Esophagus muscularis mucosa (tissue), 4 donors: ENCODE measurements around the gene THAP4.

ENCODE experiments used
- EP300 ChIP-seq: sonication (generic); formaldehyde crosslinking; IDR thresholded peaks from one replicate; pipeline ENCODE4 v1.6.1; 2017; ENCODE audit warnings: antibody characterized with exemption
- POLR2A ChIP-seq: fragments of 450-650 bp; IDR thresholded peaks from one replicate; pipeline ENCODE4 v1.6.1; 2017; ENCODE audit warnings: antibody characterized with exemption, moderate library complexity, mild to moderate bottlenecking, low read depth
- POLR2AphosphoS5 ChIP-seq, 2 donors: sonication (generic); formaldehyde crosslinking; IDR thresholded peaks; one replicate each; pipeline ENCODE4 v1.6.1; 2017; ENCODE audit warnings: antibody characterized with exemption in 2 of 2
- TF ChIP-seq, protein P1 (sequence below), 3 experiments: fragments of 200-600 bp in 2 of 3; fragments of 450-650 bp in 1 of 3; sonication (generic) in 2 of 3; IDR thresholded peaks; one replicate each; pipeline ENCODE4 v1.5.1; 2017 to 2019; ENCODE audit warnings: antibody characterized with exemption in 3 of 3, mild to moderate bottlenecking in 2 of 3, moderate library complexity in 1 of 3

DNA sequence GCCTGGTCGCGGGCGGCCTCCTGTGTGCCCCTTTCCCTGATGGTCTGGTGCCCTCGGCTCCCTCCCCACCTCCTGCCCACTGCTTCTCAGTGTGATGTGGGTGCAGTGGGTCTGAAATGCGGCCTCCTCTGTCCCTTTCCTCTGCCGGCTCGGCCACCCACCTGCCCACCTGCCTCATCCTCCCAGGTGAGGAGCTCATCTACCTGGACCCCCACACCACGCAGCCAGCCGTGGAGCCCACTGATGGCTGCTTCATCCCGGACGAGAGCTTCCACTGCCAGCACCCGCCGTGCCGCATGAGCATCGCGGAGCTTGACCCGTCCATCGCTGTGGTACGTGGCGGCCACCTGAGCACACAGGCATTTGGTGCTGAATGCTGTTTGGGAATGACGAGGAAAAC, 31.4 kb upstream of the THAP4 start:
- TF ChIP-seq, protein P1, sequence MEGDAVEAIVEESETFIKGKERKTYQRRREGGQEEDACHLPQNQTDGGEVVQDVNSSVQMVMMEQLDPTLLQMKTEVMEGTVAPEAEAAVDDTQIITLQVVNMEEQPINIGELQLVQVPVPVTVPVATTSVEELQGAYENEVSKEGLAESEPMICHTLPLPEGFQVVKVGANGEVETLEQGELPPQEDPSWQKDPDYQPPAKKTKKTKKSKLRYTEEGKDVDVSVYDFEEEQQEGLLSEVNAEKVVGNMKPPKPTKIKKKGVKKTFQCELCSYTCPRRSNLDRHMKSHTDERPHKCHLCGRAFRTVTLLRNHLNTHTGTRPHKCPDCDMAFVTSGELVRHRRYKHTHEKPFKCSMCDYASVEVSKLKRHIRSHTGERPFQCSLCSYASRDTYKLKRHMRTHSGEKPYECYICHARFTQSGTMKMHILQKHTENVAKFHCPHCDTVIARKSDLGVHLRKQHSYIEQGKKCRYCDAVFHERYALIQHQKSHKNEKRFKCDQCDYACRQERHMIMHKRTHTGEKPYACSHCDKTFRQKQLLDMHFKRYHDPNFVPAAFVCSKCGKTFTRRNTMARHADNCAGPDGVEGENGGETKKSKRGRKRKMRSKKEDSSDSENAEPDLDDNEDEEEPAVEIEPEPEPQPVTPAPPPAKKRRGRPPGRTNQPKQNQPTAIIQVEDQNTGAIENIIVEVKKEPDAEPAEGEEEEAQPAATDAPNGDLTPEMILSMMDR (IDR thresholded peaks at IDR 0.05): no peak
- no peak for TF ChIP-seq POLR2A
- no peak for TF ChIP-seq POLR2AphosphoS5 (IDR thresholded peaks at IDR 0.05)
- no peak for TF ChIP-seq EP300
